Left lobe of liver (tissue), 2 donors: ENCODE results near the gene RBBP8NL. TPM values are rescaled to one million over a fixed set of nuclear protein-coding genes. Genes with fewer than 3 reads are reported as not detected.

ENCODE experiments used
- ATAC-seq: fragments of 200-7000 bp; cut with Tn5 transposase; one replicate; pipeline ENCODE4 v1.9.1; 2020; ENCODE audit warnings: mild to moderate bottlenecking, moderate library complexity
- DNase-seq: peaks from one replicate; pipeline ENCODE4 v3.0.0-alpha.2; 2020; ENCODE audit warnings: low spot score
- total RNA-seq: library from RNA; stranded (reverse); gene quantifications from one replicate; pipeline ENCODE4 v1.2.1, GENCODE V29; 2021
- donor health status: DM: no; HTN: no; CAD: no; lungs with moderate emphysema.
- donor health status: DM: no; HTN: yes; CAD: no.

The RBBP8NL gene
- total RNA-seq, 1 donor from 2014 or later = not detected

GRCh38 chr20:62394248-62395245 is 32.8 kb downstream of the RBBP8NL start:
- ATAC-seq (no peak), DNase-seq (no peak)

- no peak for DNase-seq
- no peak for ATAC-seq
Observed at GRCh38 chr20:62393830-62394229, 33.5 kb downstream of the RBBP8NL start.

GRCh38 chr20:62393335-62393665 is 34.0 kb downstream of the RBBP8NL start:
- no peak for DNase-seq
- ATAC-seq = no peak

DNA sequence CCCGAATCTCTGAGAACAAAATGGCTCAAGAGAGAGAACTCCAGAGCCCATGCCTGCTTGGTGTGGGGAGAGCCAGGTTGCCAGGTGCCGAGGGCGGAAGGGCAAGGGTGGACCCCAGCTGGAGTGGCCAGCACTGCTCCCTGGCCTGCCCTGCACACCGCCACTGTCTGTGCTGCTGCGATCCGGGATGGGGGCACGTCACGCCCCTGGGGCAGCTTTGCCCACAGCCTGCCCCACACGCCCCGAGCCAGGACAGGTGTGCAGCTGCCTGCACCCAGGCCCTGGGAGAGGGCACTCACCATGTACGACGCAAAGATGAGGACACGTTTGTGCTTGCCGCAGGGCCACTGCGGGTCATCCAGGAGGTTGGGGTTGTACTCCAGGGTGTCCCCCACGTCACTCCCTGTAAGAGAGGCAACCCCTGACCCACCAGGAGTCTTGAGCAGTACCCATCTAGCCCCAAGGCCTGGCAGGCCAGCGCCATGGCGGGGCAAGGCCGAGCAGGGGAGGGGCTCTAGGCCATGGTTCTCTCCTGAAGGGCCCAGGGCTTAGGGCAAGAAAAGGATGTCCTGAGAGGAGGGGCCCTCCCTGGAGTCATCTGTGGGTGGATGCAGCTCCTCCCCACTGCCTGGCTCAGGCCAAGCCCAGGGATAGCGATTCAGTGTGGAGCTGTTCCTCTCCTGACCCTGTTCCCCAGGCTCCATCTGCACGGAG is 34.6 kb downstream of the RBBP8NL start:
- ATAC-seq (no peak), DNase-seq (no peak)

GRCh38 chr20:62392077-62392418 is 35.3 kb downstream of the RBBP8NL start:
- no peak for DNase-seq
- ATAC-seq = no peak

GRCh38 chr20:62391165-62392076 is 35.9 kb downstream of the RBBP8NL start:
- peak; percentile 89 for DNase-seq
- ATAC-seq = peak; percentile 75

- ATAC-seq = peak; percentile 1
- DNase-seq = no peak
Observed at GRCh38 chr20:62390317-62391164, 36.8 kb downstream of the RBBP8NL start.

GRCh38 chr20:62389601-62390087 is 37.7 kb downstream of the RBBP8NL start:
- DNase-seq (no peak), ATAC-seq (no peak)

- ATAC-seq (no peak), DNase-seq (no peak)
Observed at GRCh38 chr20:62388839-62389600, 38.3 kb downstream of the RBBP8NL start.

DNA sequence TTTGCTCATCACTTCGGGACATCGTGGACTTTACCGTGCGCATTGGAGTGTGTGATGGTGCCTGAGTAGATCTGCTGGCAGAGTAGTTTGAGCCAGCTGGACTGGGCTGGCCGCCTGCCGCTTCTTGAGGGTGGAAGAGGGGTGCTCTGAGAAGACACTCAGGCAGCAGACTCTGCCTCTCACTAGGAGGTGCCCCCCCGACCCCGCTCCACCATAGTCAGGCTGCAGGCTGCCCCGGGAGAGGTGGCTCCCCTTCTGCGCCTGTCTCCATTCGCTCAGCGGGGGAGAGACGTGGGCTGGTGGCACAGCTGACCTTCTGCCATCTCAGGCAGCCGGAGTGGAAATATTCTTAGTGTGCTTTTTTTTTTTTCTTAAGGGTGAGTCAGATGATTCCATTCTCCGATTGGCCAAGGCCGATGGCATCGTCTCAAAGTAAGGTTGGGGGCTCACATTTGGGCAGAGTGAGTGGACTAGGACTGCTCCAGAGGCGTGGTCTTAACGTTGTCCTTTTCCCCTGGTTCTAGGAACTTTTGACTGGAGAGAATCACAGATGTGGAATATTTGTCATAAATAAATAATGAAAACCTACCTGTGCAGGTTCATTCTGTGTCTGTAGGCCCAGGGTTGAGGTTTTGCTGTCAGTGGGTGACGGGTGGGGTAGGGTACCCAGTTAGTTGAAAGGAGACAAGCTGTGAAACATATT is 39.3 kb downstream of the RBBP8NL start:
- no peak for ATAC-seq
- no peak for DNase-seq

- no peak for ATAC-seq
- DNase-seq = no peak
Observed at GRCh38 chr20:62387219-62387913, 40.0 kb downstream of the RBBP8NL start.

GRCh38 chr20:62386383-62387218 is 40.7 kb downstream of the RBBP8NL start, which contains the start of gene RPS21:
RPS21 (plus strand) TSS chr20:62387103; CDS start chr20:62387339, 236 bp downstream.
- ATAC-seq = peak; percentile 85
- peak; percentile 93 for DNase-seq

DNA sequence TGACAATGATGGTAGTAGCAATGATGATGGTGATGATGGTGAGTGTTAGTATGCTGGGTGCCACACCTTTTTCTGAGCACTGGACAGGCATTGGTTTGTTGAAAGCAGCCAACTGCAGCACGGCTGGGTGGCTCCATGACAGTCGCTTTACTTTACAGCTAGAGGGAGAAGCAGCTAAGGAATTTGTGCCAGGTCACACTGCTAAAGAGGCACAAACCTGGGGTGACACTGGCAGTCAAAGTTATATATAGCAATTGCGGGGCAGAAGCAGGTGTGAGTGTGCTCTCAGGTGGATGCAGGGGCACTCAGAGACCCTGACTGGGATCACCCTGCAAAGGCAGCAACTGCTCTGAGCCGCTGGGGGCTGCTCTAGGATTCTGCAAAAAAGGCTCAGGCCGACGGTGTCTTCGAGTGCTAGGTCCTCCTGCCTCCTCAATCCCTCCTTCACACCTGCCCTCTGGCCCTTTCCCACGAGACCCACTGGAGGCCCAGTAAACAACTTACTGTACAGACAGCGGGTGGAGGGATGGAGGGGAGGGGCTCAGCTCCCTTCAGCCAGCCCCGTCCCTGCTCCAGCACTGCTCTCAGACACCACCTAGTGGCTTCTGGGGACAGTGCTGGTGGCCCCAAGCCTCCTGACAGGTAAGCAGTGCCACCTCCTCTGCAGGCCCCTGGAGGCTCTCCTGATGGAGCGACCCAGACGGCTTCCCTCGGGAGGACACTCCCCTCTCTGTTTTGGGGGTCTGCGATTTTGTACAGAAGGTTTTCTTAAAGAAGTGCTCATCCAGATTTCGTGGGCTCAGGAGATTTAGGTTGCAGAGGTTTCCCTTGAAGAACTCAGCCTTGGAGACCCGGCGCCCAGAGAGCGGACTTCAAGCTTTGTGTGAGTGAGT is 44.8 kb downstream of the RBBP8NL start:
- ATAC-seq (peak; percentile 80), DNase-seq (peak; percentile 78)

GRCh38 chr20:62381842-62382241 is 45.5 kb downstream of the RBBP8NL start:
- DNase-seq = no peak
- ATAC-seq = no peak

DNA sequence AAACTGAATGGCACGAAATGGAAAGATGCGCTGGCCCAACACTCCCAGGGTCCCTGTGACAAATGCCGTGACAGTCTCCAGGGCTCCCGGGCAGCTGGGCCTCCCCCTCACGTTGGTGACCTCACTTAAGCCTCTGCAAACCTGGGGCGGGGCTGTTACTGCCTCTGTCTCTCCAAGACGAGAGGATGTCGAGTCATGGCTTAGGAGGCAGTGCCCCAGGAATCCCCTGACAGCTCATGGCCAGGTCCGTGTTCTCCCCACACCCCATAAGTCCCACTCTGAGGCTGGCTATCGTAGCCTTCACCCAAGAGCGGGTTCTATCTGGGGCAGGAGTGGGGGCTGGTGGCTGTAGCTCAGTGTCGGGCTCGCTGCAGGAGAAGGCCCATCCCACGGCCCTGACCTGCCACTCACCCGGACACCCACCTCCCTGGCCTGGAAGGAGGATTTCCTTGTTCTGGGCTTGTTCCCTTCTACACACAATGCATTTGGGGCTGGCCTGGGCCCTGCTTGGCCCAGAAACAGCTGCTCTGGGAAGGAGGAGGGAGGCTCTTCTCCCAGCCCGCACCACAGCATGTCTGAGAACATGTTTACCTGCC is 46.0 kb downstream of the RBBP8NL start:
- ATAC-seq (no peak), DNase-seq (no peak)

DNA sequence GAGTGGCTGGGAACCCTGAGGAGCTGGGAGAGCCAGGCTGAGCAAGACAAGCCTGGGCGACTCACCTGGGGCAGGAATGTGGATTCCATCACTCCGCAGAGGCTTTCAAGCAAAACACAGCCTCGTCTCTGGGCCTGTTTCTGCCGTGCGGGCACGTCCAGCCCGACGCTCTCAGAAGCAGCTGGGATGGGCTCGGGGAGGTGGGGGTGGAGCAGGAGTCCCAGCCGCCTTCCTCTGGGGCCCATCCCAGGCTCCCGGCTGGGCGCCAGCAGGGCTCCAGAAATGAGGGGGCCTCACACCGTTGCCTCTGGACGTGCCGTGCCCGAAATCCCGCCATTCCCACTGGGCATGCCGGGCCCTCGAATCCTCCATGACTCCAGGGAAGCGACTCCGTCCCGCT is 49.1 kb downstream of the RBBP8NL start:
- no peak for DNase-seq
- no peak for ATAC-seq
